ENCODE measurements around the gene MAD1L1.

DNA sequence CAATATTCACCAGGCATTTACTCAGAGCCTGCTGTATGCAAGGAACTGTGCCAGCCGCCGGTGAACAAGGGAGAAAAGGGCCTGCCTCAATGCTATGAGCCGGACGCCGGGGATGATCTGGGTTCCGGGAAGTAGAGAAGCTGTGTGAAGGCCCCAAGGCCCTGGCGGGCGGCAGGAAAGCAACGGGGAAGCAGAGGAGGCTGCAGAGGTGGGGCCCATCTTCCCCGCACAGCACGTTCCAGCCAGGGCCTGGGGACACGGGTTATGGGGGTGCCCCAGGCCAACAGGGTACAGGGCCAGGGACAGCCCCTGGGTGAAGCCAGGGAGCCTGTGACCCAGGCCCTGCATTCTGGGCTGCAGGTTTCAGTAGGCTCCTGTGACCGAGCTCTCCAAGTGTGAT is 179.3 kb downstream of the MAD1L1 start:
- TF ChIP-seq POLR2A (IDR thresholded peaks at IDR 0.05; ENCODE audit: low read depth, low read length) (no peak), TAF1 (IDR thresholded peaks at IDR 0.05; ENCODE audit: borderline replicate concordance, low read depth, low read length) (no peak), POLR2AphosphoS5 (IDR thresholded peaks at IDR 0.05; ENCODE audit: low read depth, low read length) (no peak)
